LNCaP clone FGC (cell line): ENCODE measurements around the gene CKMT2.
"Not testable (repeated sequence)": the region's sequence is repeated elsewhere in the genome, so short reads cannot be mapped to it uniquely, and the experiment has no call there.

Source experiments
- DNase-seq: peaks from one replicate; pipeline ENCODE4 v3.0.0-alpha.2; 2011; ENCODE audit warnings: low read depth
- H3K4me3 ChIP-seq: 2 replicates; pipeline ENCODE4 v1.5.1; 2011; ENCODE audit warnings: mild to moderate bottlenecking, low read depth, low read length, control low read depth
- CTCF ChIP-seq: IDR thresholded peaks from 2 replicates; pipeline ENCODE4 v1.5.1; 2012; ENCODE audit warnings: mild to moderate bottlenecking; ENCODE audit not compliant: control insufficient read depth, insufficient read depth; ENCODE audit errors: extremely low read depth

Gene CKMT2

GRCh38 chr5:81253875-81254274 is 20.8 kb downstream of the CKMT2 start:
- no peak for DNase-seq
- TF ChIP-seq CTCF: no peak
- H3K4me3 ChIP-seq: no peak overlapping the region

GRCh38 chr5:81254886-81255559 is 21.9 kb downstream of the CKMT2 start:
- DNase-seq: no peak
- no peak for TF ChIP-seq CTCF
- no peak overlapping the region for H3K4me3 ChIP-seq

GRCh38 chr5:81256766-81257165 is 23.6 kb downstream of the CKMT2 start:
- DNase-seq: no peak
- H3K4me3 ChIP-seq: no peak overlapping the region
- TF ChIP-seq CTCF: no peak

GRCh38 chr5:81262796-81263195 is 29.7 kb downstream of the CKMT2 start:
- DNase-seq, H3K4me3 ChIP-seq: not testable (repeated sequence)

GRCh38 chr5:81265101-81265500 is 32.0 kb downstream of the CKMT2 start:
- H3K4me3 ChIP-seq: no peak overlapping the region
- no peak for TF ChIP-seq CTCF
- no peak for DNase-seq

GRCh38 chr5:81268521-81269196 is 35.5 kb downstream of the CKMT2 start:
- H3K4me3 ChIP-seq: no peak overlapping the region
- TF ChIP-seq CTCF: no peak
- no peak for DNase-seq

GRCh38 chr5:81269751-81270393 is 36.8 kb downstream of the CKMT2 start:
- no peak for DNase-seq
- H3K4me3 ChIP-seq: no peak overlapping the region
- no peak for TF ChIP-seq CTCF

GRCh38 chr5:81270394-81271027 is 37.4 kb downstream of the CKMT2 start:
- DNase-seq, H3K4me3 ChIP-seq: not testable (repeated sequence)
